Lower lobe of right lung (tissue), 2 donors: ENCODE data around the gene COL8A2. TPM values are rescaled to one million over a fixed set of nuclear protein-coding genes. Genes with fewer than 3 reads are reported as not detected.

ENCODE experiments used
- ATAC-seq, 2 donors: fragments of 200-7000 bp; cut with Tn5 transposase; one replicate each; pipeline ENCODE4 v1.9.1; 2020 to 2022; ENCODE audit warnings: mild to moderate bottlenecking in 2 of 2, moderate library complexity in 2 of 2
- DNase-seq: peaks from one replicate; pipeline ENCODE4 v3.0.0-alpha.2; 2020
- H3K27ac ChIP-seq: fragments of 200-600 bp; one replicate; pipeline ENCODE4 v1.8.0; 2022
- H3K27me3 ChIP-seq: fragments of 200-600 bp; one replicate; pipeline ENCODE4 v1.8.0; 2022; ENCODE audit warnings: low read depth
- H3K36me3 ChIP-seq: fragments of 200-600 bp; one replicate; pipeline ENCODE4 v1.8.0; 2022; ENCODE audit warnings: mild to moderate bottlenecking
- H3K4me1 ChIP-seq: fragments of 200-600 bp; one replicate; pipeline ENCODE4 v1.8.0; 2022
- H3K4me3 ChIP-seq: fragments of 200-600 bp; one replicate; pipeline ENCODE4 v1.8.0; 2022; ENCODE audit warnings: mild to moderate bottlenecking
- H3K9me3 ChIP-seq: fragments of 200-600 bp; one replicate; pipeline ENCODE4 v1.8.0; 2022
- intact Hi-C: fragments of 100-400 bp; cut with DNase I; formaldehyde crosslinking; loops from one replicate; pipeline ENCODE4 v1.11.0; 2022
- total RNA-seq: library from RNA; stranded (reverse); fragmentation: NEBNext Ultra II Directional; extraction: Animal tissue kit (Norgen Biotek cat#: 25700); gene quantifications from one replicate; pipeline ENCODE4 v1.2.1, GENCODE V29; 2021
- TF ChIP-seq, protein P1 (sequence below): fragments of 200-600 bp; IDR thresholded peaks from one replicate; pipeline ENCODE4 v1.8.0; 2022; ENCODE audit warnings: antibody characterized with exemption, mild to moderate bottlenecking
- donor health status: DM: no; HTN: yes; CAD: no; lungs with severe emphysema.

The COL8A2 gene
- total RNA-seq, 1 donor from 2014 or later, result 24.4 TPM

DNA sequence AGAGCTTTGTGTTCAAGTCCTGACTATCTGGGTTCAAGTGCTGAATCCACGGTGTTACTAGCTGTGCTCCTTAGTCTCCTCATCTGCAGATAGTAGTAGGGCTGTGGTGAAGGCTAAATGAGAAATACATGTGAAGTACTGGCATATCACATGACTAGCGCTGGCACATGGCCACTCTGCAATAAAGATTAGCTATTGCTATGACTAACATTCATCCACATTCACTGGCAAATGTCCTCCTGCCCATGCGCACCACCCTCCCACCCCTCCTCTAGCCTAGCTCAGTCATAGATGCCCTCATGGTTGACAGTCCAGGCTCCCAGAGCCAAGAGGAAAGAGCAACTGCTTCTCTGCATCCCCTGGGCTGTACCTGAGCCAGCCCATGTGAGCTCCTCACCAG, 8.5 kb upstream of the COL8A2 start:
- ATAC-seq (peak; percentile 12 to 54), DNase-seq (no peak)
- intact Hi-C loops, result no loop called here
- peaks cover 23% of the 10 kb centered on the region for H3K4me1 ChIP-seq
- H3K27ac ChIP-seq, result no peak overlapping the region
- no peak overlapping the region for H3K4me3 ChIP-seq
- H3K9me3 ChIP-seq, result no peaks in the 10 kb centered on the region
- peaks cover 26% of the 10 kb centered on the region for H3K36me3 ChIP-seq
- no peaks in the 10 kb centered on the region for H3K27me3 ChIP-seq
- TF ChIP-seq, protein P1, sequence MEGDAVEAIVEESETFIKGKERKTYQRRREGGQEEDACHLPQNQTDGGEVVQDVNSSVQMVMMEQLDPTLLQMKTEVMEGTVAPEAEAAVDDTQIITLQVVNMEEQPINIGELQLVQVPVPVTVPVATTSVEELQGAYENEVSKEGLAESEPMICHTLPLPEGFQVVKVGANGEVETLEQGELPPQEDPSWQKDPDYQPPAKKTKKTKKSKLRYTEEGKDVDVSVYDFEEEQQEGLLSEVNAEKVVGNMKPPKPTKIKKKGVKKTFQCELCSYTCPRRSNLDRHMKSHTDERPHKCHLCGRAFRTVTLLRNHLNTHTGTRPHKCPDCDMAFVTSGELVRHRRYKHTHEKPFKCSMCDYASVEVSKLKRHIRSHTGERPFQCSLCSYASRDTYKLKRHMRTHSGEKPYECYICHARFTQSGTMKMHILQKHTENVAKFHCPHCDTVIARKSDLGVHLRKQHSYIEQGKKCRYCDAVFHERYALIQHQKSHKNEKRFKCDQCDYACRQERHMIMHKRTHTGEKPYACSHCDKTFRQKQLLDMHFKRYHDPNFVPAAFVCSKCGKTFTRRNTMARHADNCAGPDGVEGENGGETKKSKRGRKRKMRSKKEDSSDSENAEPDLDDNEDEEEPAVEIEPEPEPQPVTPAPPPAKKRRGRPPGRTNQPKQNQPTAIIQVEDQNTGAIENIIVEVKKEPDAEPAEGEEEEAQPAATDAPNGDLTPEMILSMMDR, result no peak

DNA sequence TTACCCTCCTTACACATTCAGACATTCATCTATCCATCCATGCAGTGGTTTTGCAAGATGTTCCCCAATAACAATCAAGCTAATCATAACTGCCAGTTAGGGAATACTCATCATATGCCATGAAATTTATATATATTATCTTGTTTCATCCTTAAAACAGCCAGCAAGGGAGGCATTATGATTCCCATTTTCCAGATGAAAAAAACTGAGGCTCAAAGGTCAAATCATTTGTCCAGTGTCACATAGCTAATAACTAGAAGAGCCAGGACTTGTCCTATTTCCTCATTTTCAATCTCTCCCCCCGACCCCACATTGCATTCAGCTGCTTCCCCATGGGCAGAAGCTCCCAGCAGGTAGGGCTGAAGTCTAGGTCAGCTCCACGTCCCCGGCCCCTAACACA, 7.0 kb upstream of the COL8A2 start:
- Histone ChIP-seq H3K9me3 (no peaks in the 10 kb centered on the region), H3K4me3 (no peak overlapping the region), H3K27ac (no peak overlapping the region), H3K4me1 (peaks cover 23% of the 10 kb centered on the region), H3K27me3 (no peaks in the 10 kb centered on the region), H3K36me3 (peaks cover 11% of the 10 kb centered on the region)
- DNase-seq (no peak), ATAC-seq (no peak)
- intact Hi-C loops, result no loop called here
- TF ChIP-seq, protein P1, result no peak

DNA sequence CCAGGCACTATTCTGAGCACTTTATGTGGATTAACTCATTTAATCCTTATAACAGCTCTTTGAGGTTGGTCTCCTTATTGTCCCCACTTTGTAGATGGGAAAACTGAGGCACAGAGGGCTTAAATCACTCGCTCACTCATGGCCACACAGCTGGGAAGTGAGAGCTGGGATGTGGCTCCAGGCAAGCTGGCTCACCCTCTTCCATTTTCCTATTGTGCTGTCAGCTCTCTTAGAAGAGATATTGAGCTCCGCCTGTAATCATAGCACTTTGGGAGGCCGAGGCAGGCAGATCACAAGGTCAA, 3.8 kb upstream of the COL8A2 start:
- Histone ChIP-seq H3K4me1 (peaks cover 13% of the 10 kb centered on the region), H3K36me3 (no peaks in the 10 kb centered on the region), H3K27ac (no peak overlapping the region), H3K27me3 (peaks cover 17% of the 10 kb centered on the region), H3K4me3 (no peak overlapping the region), H3K9me3 (no peaks in the 10 kb centered on the region)
- no peak for ATAC-seq
- no peak for DNase-seq
- intact Hi-C loops, result no loop called here
- TF ChIP-seq, protein P1, result no peak

DNA sequence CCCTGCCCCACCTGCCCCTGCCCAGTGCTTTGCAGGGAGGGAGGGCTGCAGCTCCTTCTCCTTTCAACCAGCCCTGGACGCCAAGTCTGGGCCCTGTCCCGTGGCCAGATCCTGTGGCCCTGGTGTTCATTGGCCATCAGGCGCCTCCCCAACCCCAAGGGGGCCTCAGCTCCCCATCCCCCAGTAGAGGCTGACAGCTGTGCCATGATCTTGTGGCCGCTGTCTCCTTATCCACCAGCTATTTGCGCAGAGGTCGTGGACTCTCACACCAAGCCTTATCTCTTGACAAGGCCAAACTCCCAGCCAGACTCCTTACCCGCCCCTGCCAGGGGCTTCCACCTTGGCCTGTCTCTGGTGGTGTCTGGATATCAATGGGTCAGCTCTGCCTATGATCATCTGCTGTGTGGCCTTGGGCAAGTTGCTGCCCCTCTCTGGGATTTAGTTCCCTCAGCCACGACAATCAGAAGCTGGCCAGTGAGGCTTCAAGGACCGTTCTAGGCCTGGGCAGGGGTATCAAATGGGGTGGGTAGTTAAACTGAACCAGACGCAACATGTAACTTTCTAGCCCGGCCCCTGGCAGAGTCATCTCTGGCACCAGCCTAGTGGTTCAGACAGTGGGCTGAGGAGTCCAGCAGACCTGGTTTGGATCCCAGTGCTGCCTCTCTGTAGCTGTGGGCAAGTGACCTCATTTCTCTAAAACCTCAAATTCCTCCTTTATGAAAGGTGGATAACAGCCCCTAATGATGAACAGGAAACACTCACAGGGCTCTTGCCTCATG, 3.3 kb upstream of the COL8A2 start:
- H3K36me3 ChIP-seq, result no peaks in the 10 kb centered on the region
- H3K27ac ChIP-seq, result no peak overlapping the region
- ATAC-seq (no peak), DNase-seq (no peak)
- intact Hi-C loops, result no loop called here
- no peak overlapping the region for H3K4me3 ChIP-seq
- H3K4me1 ChIP-seq, result peaks cover 15% of the 10 kb centered on the region
- TF ChIP-seq, protein P1, result no peak
- H3K9me3 ChIP-seq, result no peaks in the 10 kb centered on the region
- H3K27me3 ChIP-seq, result peaks cover 17% of the 10 kb centered on the region

DNA sequence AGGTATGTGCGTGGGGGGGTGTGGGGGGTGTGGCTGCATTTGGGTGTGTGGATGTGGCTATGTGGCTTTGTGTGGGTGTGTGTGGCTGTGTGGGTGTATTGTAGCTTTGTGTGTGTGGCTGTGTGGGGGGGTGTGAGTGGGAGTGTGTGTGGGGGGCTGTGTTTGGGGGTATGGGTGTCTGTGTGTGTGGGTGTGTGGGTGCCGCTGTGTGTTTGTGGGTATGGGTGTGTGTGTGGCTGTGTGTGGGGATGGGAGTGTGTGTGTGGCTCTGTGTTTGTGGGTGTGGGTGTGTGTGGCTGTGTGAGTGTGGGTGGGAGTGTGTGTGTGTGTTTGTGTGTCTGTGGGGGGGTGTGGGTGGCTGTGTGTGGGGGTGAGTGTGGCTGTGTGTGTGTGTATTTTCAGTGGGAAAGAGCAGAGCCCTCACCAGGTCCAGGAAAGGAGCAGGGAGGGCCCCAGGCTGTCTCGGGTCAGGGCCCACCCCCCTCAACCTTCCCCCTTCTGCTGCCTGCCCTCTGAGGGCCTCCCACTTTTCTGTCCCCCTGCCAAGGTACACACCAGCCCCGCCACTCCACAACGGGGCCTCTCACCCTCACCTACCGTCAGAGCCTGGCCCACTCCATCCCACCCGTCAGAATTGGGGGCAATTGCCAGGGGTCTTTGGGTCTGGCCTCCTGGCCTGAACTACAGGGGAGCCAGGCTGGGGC, 1.9 kb upstream of the COL8A2 start:
- intact Hi-C loops, result no loop called here
- H3K36me3 ChIP-seq, result no peaks in the 10 kb centered on the region
- no peak for ATAC-seq
- TF ChIP-seq, protein P1, result no peak
- H3K4me1 ChIP-seq, result peaks cover 15% of the 10 kb centered on the region
- H3K27me3 ChIP-seq, result peaks cover 17% of the 10 kb centered on the region
- H3K9me3 ChIP-seq, result no peaks in the 10 kb centered on the region
- no peak overlapping the region for H3K27ac ChIP-seq
- no peak for DNase-seq
- no peak overlapping the region for H3K4me3 ChIP-seq
